Measurements from ENCODE around the gene APOBEC2. TPM values are rescaled to one million over a fixed set of nuclear protein-coding genes. Genes with fewer than 3 reads are reported as not detected.

APOBEC2 gene
- total and polyA plus RNA-seq, 4 experiments from 2014 or later, result 0.44 to 0.91 TPM; not detected in 2

DNA sequence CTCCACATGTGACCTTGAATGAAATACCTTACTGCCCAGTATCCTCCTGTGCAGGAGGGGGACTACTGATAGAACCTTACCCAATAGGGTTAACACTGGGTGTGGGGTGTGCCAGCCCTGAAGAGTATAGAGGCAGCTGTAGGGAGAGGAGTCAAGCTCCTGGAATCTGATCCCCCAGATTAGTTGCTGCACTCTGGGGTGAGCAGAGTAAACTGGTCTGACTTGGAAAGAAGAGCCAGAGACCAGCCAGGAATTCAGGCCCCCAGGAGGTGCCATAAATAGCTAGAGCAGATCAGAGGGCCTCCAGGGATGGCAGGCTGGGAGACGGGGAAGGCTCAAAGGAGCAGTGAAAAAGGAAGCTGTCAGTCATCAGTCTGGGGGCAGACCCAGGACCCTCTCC, 3.5 kb upstream of the APOBEC2 start:
- no peak overlapping the region for H3K27ac ChIP-seq (ENCODE audit: low read depth, low read length)
- peak overlapping the region in 2 of 7 donors; percentile 47 to 77 for H3K27ac Mint-ChIP-seq
- no peak overlapping the region for H3K4me3 Mint-ChIP-seq
- no peaks in the 10 kb centered on the region for H3K36me3 ChIP-seq (ENCODE audit: insufficient read depth, low read length)
- H3K4me3 ChIP-seq (ENCODE audit: low read length in 2 of 2), result no peak overlapping the region
- no peaks in the 10 kb centered on the region for H3K27me3 Mint-ChIP-seq
- no peaks in the 10 kb centered on the region for H3K27me3 ChIP-seq (ENCODE audit: insufficient read depth, low read length)
- no peaks in the 10 kb centered on the region for H3K9me3 ChIP-seq (ENCODE audit: control insufficient read depth in 1 of 2, low read length in 2 of 2)
- ChIA-PET CTCF (ENCODE audit: partially characterized antibody) (interaction anchor here (0.8 to 3.5 kb wide), 4 partner anchors 10 to 45 kb away, joined by 3 to 17 read pairs (median 5); partner anchors contain the start of gene UNC5CL), POLR2A (ENCODE audit: partially characterized antibody) (no interaction called here)
- peaks cover 16% of the 10 kb centered on the region for H3K4me1 ChIP-seq (ENCODE audit: insufficient read depth, low read length)
- peaks cover 11 to 12% of the 10 kb centered on the region in 2 donors for H3K36me3 Mint-ChIP-seq
- DNase-seq, result no peak
- intact Hi-C loops (cut with micrococcal nuclease), result no loop called here
- H3K9me3 Mint-ChIP-seq, result no peaks in the 10 kb centered on the region
- peaks cover 10 to 17% (median 13%) of the 10 kb centered on the region in 4 donors for H3K4me1 Mint-ChIP-seq

DNA sequence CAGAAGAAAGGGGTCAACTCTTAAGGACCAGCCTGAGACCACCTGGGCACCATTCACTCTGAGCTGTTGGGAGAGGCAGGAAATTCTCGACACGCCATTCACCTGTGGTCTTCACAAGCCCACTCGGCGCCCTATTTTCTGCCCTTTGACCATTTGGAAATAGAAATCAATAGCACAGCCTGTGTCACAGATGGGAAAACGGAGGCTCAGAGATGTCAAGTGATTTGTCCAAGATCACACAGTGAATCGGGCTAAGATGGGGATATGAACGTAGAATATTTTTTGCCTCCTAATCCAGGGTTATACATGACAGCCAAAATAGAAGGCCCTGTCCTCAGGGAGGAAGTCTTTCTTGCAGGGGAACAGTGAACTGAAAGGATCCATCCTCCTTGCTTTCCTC, 3.0 kb upstream of the APOBEC2 start:
- Mint-ChIP-seq H3K27ac (peak overlapping the region in 1 of 7 donors; percentile 47), H3K27me3 (no peaks in the 10 kb centered on the region), H3K9me3 (no peaks in the 10 kb centered on the region), H3K36me3 (peaks cover 12 to 14% of the 10 kb centered on the region in 2 donors), H3K4me1 (peaks cover 10 to 17% (median 13%) of the 10 kb centered on the region in 4 donors), H3K4me3 (no peak overlapping the region)
- intact Hi-C loops (cut with micrococcal nuclease), result no loop called here
- H3K27me3 ChIP-seq (ENCODE audit: insufficient read depth, low read length), result no peaks in the 10 kb centered on the region
- no peaks in the 10 kb centered on the region for H3K36me3 ChIP-seq (ENCODE audit: insufficient read depth, low read length)
- no peak overlapping the region for H3K27ac ChIP-seq (ENCODE audit: low read depth, low read length)
- ChIA-PET POLR2A (ENCODE audit: partially characterized antibody) (no interaction called here), CTCF (ENCODE audit: partially characterized antibody) (interaction anchor here (1.1 to 3.5 kb wide), 3 partner anchors 10 to 45 kb away, joined by 3 to 17 read pairs (median 6); partner anchors contain the start of gene UNC5CL)
- no peak overlapping the region for H3K4me3 ChIP-seq (ENCODE audit: low read length in 2 of 2)
- no peaks in the 10 kb centered on the region for H3K9me3 ChIP-seq (ENCODE audit: control insufficient read depth in 1 of 2, low read length in 2 of 2)
- H3K4me1 ChIP-seq (ENCODE audit: insufficient read depth, low read length), result peaks cover 16% of the 10 kb centered on the region
- no peak for DNase-seq

DNA sequence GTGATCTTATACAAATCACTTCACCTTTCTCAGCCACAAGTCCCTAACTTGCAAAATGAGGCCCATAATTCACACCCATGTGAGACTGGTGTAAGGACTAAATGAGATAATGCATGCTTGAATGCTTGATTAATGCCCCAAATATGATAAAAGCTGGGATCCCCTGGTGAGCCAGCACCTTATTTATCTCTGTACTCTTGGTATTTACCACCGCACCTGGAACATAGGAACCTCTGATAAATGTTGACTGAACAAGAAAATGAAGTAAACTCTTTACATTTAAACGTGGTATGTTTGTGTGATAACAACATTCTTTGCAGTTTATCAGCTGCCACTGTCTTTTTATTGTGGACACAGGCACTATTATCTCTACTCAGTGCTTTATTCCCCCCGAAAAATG, 2.5 kb upstream of the APOBEC2 start:
- H3K27ac Mint-ChIP-seq, result no peak overlapping the region
- H3K4me3 ChIP-seq (ENCODE audit: low read length in 2 of 2), result no peak overlapping the region
- H3K4me3 Mint-ChIP-seq, result no peak overlapping the region
- H3K9me3 Mint-ChIP-seq, result no peaks in the 10 kb centered on the region
- H3K4me1 Mint-ChIP-seq, result peaks cover 10 to 17% (median 13%) of the 10 kb centered on the region in 4 donors
- H3K9me3 ChIP-seq (ENCODE audit: control insufficient read depth in 1 of 2, low read length in 2 of 2), result no peaks in the 10 kb centered on the region
- DNase-seq, result no peak
- H3K27me3 Mint-ChIP-seq, result no peaks in the 10 kb centered on the region
- ChIA-PET POLR2A (ENCODE audit: partially characterized antibody) (no interaction called here), CTCF (ENCODE audit: partially characterized antibody) (interaction anchor here (1.5 to 3.5 kb wide), 2 partner anchors 11 to 22 kb away, joined by 6 to 17 read pairs; partner anchors contain the start of gene UNC5CL)
- no peak overlapping the region for H3K27ac ChIP-seq (ENCODE audit: low read depth, low read length)
- H3K27me3 ChIP-seq (ENCODE audit: insufficient read depth, low read length), result no peaks in the 10 kb centered on the region
- H3K4me1 ChIP-seq (ENCODE audit: insufficient read depth, low read length), result peaks cover 16% of the 10 kb centered on the region
- H3K36me3 Mint-ChIP-seq, result peaks cover 14 to 17% of the 10 kb centered on the region in 2 donors
- H3K36me3 ChIP-seq (ENCODE audit: insufficient read depth, low read length), result no peaks in the 10 kb centered on the region
- intact Hi-C loops (cut with micrococcal nuclease), result no loop called here

GRCh38 chr6:41051873-41052272, 1.1 kb upstream of the APOBEC2 start:
- Histone ChIP-seq H3K4me3 (ENCODE audit: low read length in 2 of 2) (no peak overlapping the region), H3K4me1 (ENCODE audit: insufficient read depth, low read length) (peaks cover 16% of the 10 kb centered on the region), H3K27ac (ENCODE audit: low read depth, low read length) (no peak overlapping the region), H3K36me3 (ENCODE audit: insufficient read depth, low read length) (no peaks in the 10 kb centered on the region), H3K9me3 (ENCODE audit: control insufficient read depth in 1 of 2, low read length in 2 of 2) (no peaks in the 10 kb centered on the region), H3K27me3 (ENCODE audit: insufficient read depth, low read length) (no peaks in the 10 kb centered on the region)
- Mint-ChIP-seq H3K27me3 (no peaks in the 10 kb centered on the region), H3K27ac (peak overlapping the region in 6 of 7 donors; percentile 29 to 80 (median 58)), H3K4me1 (peaks cover 10 to 17% (median 13%) of the 10 kb centered on the region in 4 donors), H3K9me3 (no peaks in the 10 kb centered on the region), H3K4me3 (peak overlapping the region in 6 of 8 donors; percentile 1 to 61 (median 30)), H3K36me3 (peaks cover 22 to 25% of the 10 kb centered on the region in 2 donors)
- ChIA-PET CTCF (ENCODE audit: partially characterized antibody) (interaction anchor here (1.0 kb wide), 1 partner anchor 13 kb away, joined by 3 read pairs; the partner anchor contains the start of gene UNC5CL), POLR2A (ENCODE audit: partially characterized antibody) (interaction anchor here (1.2 to 1.6 kb wide), 3 partner anchors 11 to 24 kb away, joined by 3 to 5 read pairs (median 4); no protein-coding TSS in a partner anchor)
- peak in 1 of 5 donors; percentile 11 for DNase-seq
- intact Hi-C loops (cut with micrococcal nuclease), result no loop called here

- H3K9me3 Mint-ChIP-seq, result no peaks in the 10 kb centered on the region
- CTCF ChIA-PET (ENCODE audit: partially characterized antibody), result interaction anchor here (0.7 to 4.4 kb wide), 4 partner anchors 12 to 26 kb away, joined by 3 to 22 read pairs (median 9); partner anchors contain the start of gene UNC5CL
Observed at GRCh38 chr6:41054511-41054910, 1.5 kb downstream of the APOBEC2 start.

GRCh38 chr6:41055149-41055548, 2.1 kb downstream of the APOBEC2 start:
- no peak for DNase-seq
- Histone ChIP-seq H3K36me3 (ENCODE audit: insufficient read depth, low read length) (no peaks in the 10 kb centered on the region), H3K4me3 (ENCODE audit: low read length in 2 of 2) (no peak overlapping the region), H3K27ac (ENCODE audit: low read depth, low read length) (no peak overlapping the region), H3K9me3 (ENCODE audit: control insufficient read depth in 1 of 2, low read length in 2 of 2) (no peaks in the 10 kb centered on the region), H3K4me1 (ENCODE audit: insufficient read depth, low read length) (peaks cover 16% of the 10 kb centered on the region), H3K27me3 (ENCODE audit: insufficient read depth, low read length) (no peaks in the 10 kb centered on the region)
- H3K27ac Mint-ChIP-seq, result peak overlapping the region in 1 of 7 donors; percentile 30
- peaks cover 12 to 17% (median 13%) of the 10 kb centered on the region in 4 donors for H3K4me1 Mint-ChIP-seq
- no peaks in the 10 kb centered on the region for H3K9me3 Mint-ChIP-seq
- intact Hi-C loops (cut with micrococcal nuclease), result no loop called here
- no peaks in the 10 kb centered on the region for H3K27me3 Mint-ChIP-seq
- POLR2A ChIA-PET (ENCODE audit: partially characterized antibody), result interaction anchor here (1.8 kb wide), 2 partner anchors 15 to 27 kb away, joined by 7 to 9 read pairs; no protein-coding TSS in a partner anchor
- H3K36me3 Mint-ChIP-seq, result peaks cover 28 to 34% of the 10 kb centered on the region in 2 donors
- no peak overlapping the region for H3K4me3 Mint-ChIP-seq
- CTCF ChIA-PET (ENCODE audit: partially characterized antibody), result interaction anchor here (0.9 to 4.4 kb wide), 7 partner anchors 10 to 27 kb away, joined by 3 to 22 read pairs (median 10); partner anchors contain the start of gene UNC5CL

More at GRCh38 chr6:41054511-41054910, 1.5 kb downstream of the APOBEC2 start:
- Mint-ChIP-seq H3K4me3 (no peak overlapping the region), H3K27ac (no peak overlapping the region), H3K27me3 (no peaks in the 10 kb centered on the region), H3K36me3 (peaks cover 27 to 28% of the 10 kb centered on the region in 2 donors), H3K4me1 (peaks cover 10 to 17% (median 13%) of the 10 kb centered on the region in 4 donors)
- no peaks in the 10 kb centered on the region for H3K9me3 ChIP-seq (ENCODE audit: control insufficient read depth in 1 of 2, low read length in 2 of 2)
- no peaks in the 10 kb centered on the region for H3K36me3 ChIP-seq (ENCODE audit: insufficient read depth, low read length)
- intact Hi-C loops (cut with micrococcal nuclease), result no loop called here
- POLR2A ChIA-PET (ENCODE audit: partially characterized antibody), result interaction anchor here (1.8 kb wide), 1 partner anchor 26 kb away, joined by 7 read pairs; no protein-coding TSS in a partner anchor
- DNase-seq, result no peak
- H3K27ac ChIP-seq (ENCODE audit: low read depth, low read length), result no peak overlapping the region
- H3K4me3 ChIP-seq (ENCODE audit: low read length in 2 of 2), result no peak overlapping the region
- no peaks in the 10 kb centered on the region for H3K27me3 ChIP-seq (ENCODE audit: insufficient read depth, low read length)
- peaks cover 16% of the 10 kb centered on the region for H3K4me1 ChIP-seq (ENCODE audit: insufficient read depth, low read length)

- Histone ChIP-seq H3K27me3 (ENCODE audit: insufficient read depth, low read length) (no peaks in the 10 kb centered on the region), H3K9me3 (ENCODE audit: control insufficient read depth in 1 of 2, low read length in 2 of 2) (no peaks in the 10 kb centered on the region), H3K36me3 (ENCODE audit: insufficient read depth, low read length) (no peaks in the 10 kb centered on the region), H3K27ac (ENCODE audit: low read depth, low read length) (no peak overlapping the region), H3K4me3 (ENCODE audit: low read length in 2 of 2) (no peak overlapping the region), H3K4me1 (ENCODE audit: insufficient read depth, low read length) (peaks cover 10% of the 10 kb centered on the region)
- ChIA-PET POLR2A (ENCODE audit: partially characterized antibody) (interaction anchor here (1.8 kb wide), 1 partner anchor 14 kb away, joined by 9 read pairs; no protein-coding TSS in a partner anchor), CTCF (ENCODE audit: partially characterized antibody) (interaction anchor here (0.9 to 4.4 kb wide), 5 partner anchors 10 to 29 kb away, joined by 4 to 22 read pairs (median 11); partner anchors contain the start of gene UNC5CL)
- intact Hi-C loops (cut with micrococcal nuclease), result no loop called here
- H3K27ac Mint-ChIP-seq, result no peak overlapping the region
- peaks cover 36 to 47% of the 10 kb centered on the region in 2 donors for H3K36me3 Mint-ChIP-seq
- no peaks in the 10 kb centered on the region for H3K9me3 Mint-ChIP-seq
- peaks cover 10% of the 10 kb centered on the region in 4 donors for H3K4me1 Mint-ChIP-seq
- no peak overlapping the region for H3K4me3 Mint-ChIP-seq
- H3K27me3 Mint-ChIP-seq, result no peaks in the 10 kb centered on the region
- no peak for DNase-seq
Observed at GRCh38 chr6:41056768-41057490, 3.9 kb downstream of the APOBEC2 start.
